ENCODE measurements around the gene GNAZ. TPM values are rescaled to one million over a fixed set of nuclear protein-coding genes. Genes with fewer than 3 reads are reported as not detected.

GNAZ gene
- total RNA-seq, 1 experiment from 2014 or later = 11.1 TPM

GRCh38 chr22:23132376-23133091 is 62.2 kb downstream of the GNAZ start:
- intact Hi-C loops (cut with micrococcal nuclease) = no loop called here
- ChIA-PET CTCF (interaction anchor here (0.8 to 3.1 kb wide), 3 partner anchors 13 to 253 kb away, joined by 4 to 30 read pairs (median 4); partner anchors contain the start of gene RAB36), POLR2A (interaction anchor here (0.9 kb wide), 1 partner anchor 13 kb away, joined by 4 read pairs; the partner anchor contains the start of gene RAB36), RAD21 (ENCODE audit: low non-redundant PET in 1 of 2, low total read pairs in 2 of 2, uncharacterized antibody in 2 of 2, unreplicated experiment in 2 of 2) (no interaction called here)
- Histone ChIP-seq H3K4me1 (ENCODE audit: control insufficient read depth in 1 of 2, insufficient read depth in 2 of 2, low read length in 2 of 2) (0 out of 4 replicates have a peak, but pooled peaks cover 0 to 2% of the 10 kb centered on the region in 2 experiments), H3K27me3 (ENCODE audit: insufficient read depth, low read length) (no peaks in the 10 kb centered on the region), H3K9ac (ENCODE audit: low read length) (no peak overlapping the region), H3K4me3 (replicated peaks in 1 of 2; ENCODE audit: low read depth in 1 of 2, low read length in 2 of 2) (no peak overlapping the region), H3K27ac (ENCODE audit: low read depth, low read length) (no peak overlapping the region), H4K20me1 (ENCODE audit: insufficient read depth) (no peaks in the 10 kb centered on the region), H3K36me3 (ENCODE audit: control insufficient read depth in 1 of 2, insufficient read depth in 2 of 2, low read length in 2 of 2) (no peaks in the 10 kb centered on the region), H3K9me2 (ENCODE audit: insufficient read depth) (no peaks in the 10 kb centered on the region), H3K9me3 (ENCODE audit: control insufficient read depth in 1 of 2, insufficient read depth in 1 of 2, low read depth in 1 of 2, low read length in 2 of 2) (no peaks in the 10 kb centered on the region), H3K79me2 (ENCODE audit: insufficient read depth, low read length) (no peaks in the 10 kb centered on the region), H3K4me2 (ENCODE audit: low read length) (no peak overlapping the region), H2AFZ (ENCODE audit: low read depth, low read length, poor library complexity, severe bottlenecking) (no peak overlapping the region)
- TF ChIP-seq ZBTB33 (IDR thresholded peaks at IDR 0.05; ENCODE audit: extremely low read depth, insufficient replicate concordance, low read length) (no peak), EZH2phosphoT487 (IDR thresholded peaks at IDR 0.05; ENCODE audit: borderline replicate concordance) (no peak), TCF7L2 (IDR thresholded peaks at IDR 0.05; ENCODE audit: borderline replicate concordance, extremely low read depth, insufficient read depth, insufficient read length) (no peak), CEBPB (IDR thresholded peaks at IDR 0.05; ENCODE audit: low read depth) (no peak), POLR2A (IDR thresholded peaks at IDR 0.05; ENCODE audit: borderline replicate concordance, extremely low read depth, insufficient read depth, insufficient read length) (no peak), ELF1 (IDR thresholded peaks at IDR 0.05; ENCODE audit: borderline replicate concordance, low read depth) (no peak), ZFX (IDR thresholded peaks at IDR 0.05) (no peak)
- ATAC-seq (no peak), DNase-seq (ENCODE audit: low read depth, low spot score) (no peak)
- BruUV-seq (replicated peaks) = no TSS peak

All from HCT116 (cell line).